ENCODE results near the gene DLGAP1.

DNA sequence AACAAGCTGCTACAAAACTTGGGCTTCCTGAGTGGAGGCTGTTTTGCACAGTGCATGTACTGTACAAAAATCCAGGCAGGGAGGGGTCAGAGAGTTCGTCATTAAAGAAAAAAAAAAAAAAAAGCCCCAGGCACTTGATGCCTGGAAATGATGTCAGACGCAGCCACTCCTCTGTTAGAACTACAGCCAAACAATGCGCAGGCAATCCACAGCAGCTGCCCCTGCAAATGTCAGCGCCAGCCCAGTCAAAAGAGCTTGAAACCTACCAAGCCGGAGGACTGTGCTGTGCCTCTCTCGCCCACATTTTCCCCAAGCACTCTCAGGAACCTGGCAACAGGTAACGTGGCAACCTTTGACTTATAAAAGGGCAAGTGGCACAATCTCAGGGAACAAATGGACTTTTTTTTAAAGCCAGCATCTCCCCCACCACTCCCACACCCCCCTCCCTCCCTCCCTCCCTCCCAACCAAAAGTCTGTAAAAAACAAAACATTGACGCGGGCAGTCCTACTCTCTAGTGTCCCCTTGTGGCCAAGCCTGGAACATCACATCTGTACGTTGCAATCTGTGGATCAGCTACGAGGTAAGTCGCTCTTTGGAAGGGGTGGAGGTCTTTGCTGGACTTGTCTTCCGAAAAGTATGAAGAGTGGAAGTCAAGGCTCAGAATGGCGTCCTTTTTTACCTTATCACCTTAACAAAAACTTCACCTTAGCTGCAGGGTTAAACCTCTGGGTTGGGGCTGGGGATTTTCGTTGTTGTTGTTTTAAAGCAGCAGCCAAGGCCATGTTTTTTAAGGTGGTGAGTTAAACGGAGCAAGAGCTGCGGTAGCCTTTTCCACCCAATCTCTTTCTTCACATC lies 861.0 kb downstream of the DLGAP1 start:
- peak in 1 of 2 donors; percentile 71 for TF ChIP-seq POLR2A (IDR thresholded peaks at IDR 0.05)
- TF ChIP-seq, protein P1, sequence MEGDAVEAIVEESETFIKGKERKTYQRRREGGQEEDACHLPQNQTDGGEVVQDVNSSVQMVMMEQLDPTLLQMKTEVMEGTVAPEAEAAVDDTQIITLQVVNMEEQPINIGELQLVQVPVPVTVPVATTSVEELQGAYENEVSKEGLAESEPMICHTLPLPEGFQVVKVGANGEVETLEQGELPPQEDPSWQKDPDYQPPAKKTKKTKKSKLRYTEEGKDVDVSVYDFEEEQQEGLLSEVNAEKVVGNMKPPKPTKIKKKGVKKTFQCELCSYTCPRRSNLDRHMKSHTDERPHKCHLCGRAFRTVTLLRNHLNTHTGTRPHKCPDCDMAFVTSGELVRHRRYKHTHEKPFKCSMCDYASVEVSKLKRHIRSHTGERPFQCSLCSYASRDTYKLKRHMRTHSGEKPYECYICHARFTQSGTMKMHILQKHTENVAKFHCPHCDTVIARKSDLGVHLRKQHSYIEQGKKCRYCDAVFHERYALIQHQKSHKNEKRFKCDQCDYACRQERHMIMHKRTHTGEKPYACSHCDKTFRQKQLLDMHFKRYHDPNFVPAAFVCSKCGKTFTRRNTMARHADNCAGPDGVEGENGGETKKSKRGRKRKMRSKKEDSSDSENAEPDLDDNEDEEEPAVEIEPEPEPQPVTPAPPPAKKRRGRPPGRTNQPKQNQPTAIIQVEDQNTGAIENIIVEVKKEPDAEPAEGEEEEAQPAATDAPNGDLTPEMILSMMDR (IDR thresholded peaks at IDR 0.05): peak; percentile 74 to 95 (median 92)
